RWPE1 (cell line): Measurements from ENCODE around the gene ABCC11.
A peak's percentile ranks its signal among the peaks of the same experiment; 100 is the strongest.

Experiments
- CTCF ChIA-PET: fragments of 350-600 bp; sonication (Branson Sonifier 250); formaldehyde crosslinking; extraction: SDS; loops from one replicate; lab custom pipeline; 2021; lab: Yijun Ruan, JAX
- POLR2A ChIA-PET: fragments of 400-600 bp; formaldehyde crosslinking; extraction: SDS; loops from one replicate; lab custom pipeline; 2020; ENCODE audit warnings: antibody characterized with exemption; ENCODE audit not compliant: low non-redundant PET; lab: Yijun Ruan, JAX
- DNase-seq: peaks from one replicate; pipeline ENCODE4 v3.0.0; 2012; ENCODE audit warnings: low spot score
- H3K27ac ChIP-seq: fragments of 450-650 bp; 2 replicates; pipeline ENCODE4 v1.5.1; 2017
- TF ChIP-seq, protein P1 (sequence below): fragments of 450-650 bp; conservative IDR thresholded peaks from 2 replicates; pipeline ENCODE4 v1.5.1; 2017; ENCODE audit warnings: low read depth, mild to moderate bottlenecking

The ABCC11 gene

DNA sequence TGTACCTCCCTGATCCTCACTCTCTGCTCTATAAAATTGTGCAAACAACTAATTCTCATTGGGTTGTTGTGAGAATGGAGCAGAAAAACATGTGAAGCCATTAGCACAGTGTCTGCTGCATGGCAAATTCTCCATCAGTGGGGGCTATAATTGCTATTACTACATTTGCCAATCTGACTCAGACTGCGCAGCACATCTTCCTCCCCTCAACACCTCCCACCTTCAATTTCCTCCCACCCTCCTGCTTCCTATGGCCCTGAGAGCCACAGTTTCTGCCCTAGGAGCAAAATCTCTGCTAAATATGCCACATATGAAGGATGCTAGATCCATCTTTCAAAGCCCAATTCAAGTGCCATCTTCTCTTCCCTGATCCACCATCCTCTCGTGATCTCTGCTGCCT lies 128.5 kb downstream of the ABCC11 start:
- no peak overlapping the region for H3K27ac ChIP-seq
- CTCF ChIA-PET: interaction anchor here (1.2 kb wide), 1 partner anchor 30 kb away, joined by 3 read pairs; no protein-coding TSS in a partner anchor
- TF ChIP-seq, protein P1, sequence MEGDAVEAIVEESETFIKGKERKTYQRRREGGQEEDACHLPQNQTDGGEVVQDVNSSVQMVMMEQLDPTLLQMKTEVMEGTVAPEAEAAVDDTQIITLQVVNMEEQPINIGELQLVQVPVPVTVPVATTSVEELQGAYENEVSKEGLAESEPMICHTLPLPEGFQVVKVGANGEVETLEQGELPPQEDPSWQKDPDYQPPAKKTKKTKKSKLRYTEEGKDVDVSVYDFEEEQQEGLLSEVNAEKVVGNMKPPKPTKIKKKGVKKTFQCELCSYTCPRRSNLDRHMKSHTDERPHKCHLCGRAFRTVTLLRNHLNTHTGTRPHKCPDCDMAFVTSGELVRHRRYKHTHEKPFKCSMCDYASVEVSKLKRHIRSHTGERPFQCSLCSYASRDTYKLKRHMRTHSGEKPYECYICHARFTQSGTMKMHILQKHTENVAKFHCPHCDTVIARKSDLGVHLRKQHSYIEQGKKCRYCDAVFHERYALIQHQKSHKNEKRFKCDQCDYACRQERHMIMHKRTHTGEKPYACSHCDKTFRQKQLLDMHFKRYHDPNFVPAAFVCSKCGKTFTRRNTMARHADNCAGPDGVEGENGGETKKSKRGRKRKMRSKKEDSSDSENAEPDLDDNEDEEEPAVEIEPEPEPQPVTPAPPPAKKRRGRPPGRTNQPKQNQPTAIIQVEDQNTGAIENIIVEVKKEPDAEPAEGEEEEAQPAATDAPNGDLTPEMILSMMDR: no peak
- DNase-seq: no peak
- POLR2A ChIA-PET: no interaction called here

GRCh38 chr16:48117217-48118105 lies 129.9 kb downstream of the ABCC11 start:
- CTCF ChIA-PET: interaction anchor here (0.7 to 1.2 kb wide), 3 partner anchors 28 to 917 kb away, joined by 3 to 4 read pairs (median 3); no protein-coding TSS in a partner anchor
- no peak overlapping the region for H3K27ac ChIP-seq
- POLR2A ChIA-PET: no interaction called here
- peak; percentile 42 for DNase-seq
- TF ChIP-seq, protein P1: peak; percentile 48
